BLaER1 treated with 17β-estradiol and CSF1 and Interleukin-3, amounts not matched to agents 10 nM and 100 nM (cell line): ENCODE measurements around the gene KCNJ4.

Experiments
- H3K27ac ChIP-seq, 11 experiments: shearing (Covaris generic); formaldehyde crosslinking; 2 replicates each; pipeline ENCODE4 v1.8.1; 2022
- H3K27me3 ChIP-seq, 11 experiments: shearing (Covaris generic); formaldehyde crosslinking; 2 replicates each; pipeline ENCODE4 v1.8.1; 2022
- H3K36me3 ChIP-seq, 11 experiments: shearing (Covaris generic); formaldehyde crosslinking; 2 replicates each; pipeline ENCODE4 v1.8.1; 2022
- H3K4me1 ChIP-seq, 10 experiments: shearing (Covaris generic); formaldehyde crosslinking; 2 replicates each; pipeline ENCODE4 v1.8.1; 2022
- H3K4me2 ChIP-seq, 11 experiments: shearing (Covaris generic); formaldehyde crosslinking; 2 replicates each; pipeline ENCODE4 v1.8.1; 2022
- H3K4me3 ChIP-seq, 10 experiments: shearing (Covaris generic); formaldehyde crosslinking; 2 replicates each; pipeline ENCODE4 v1.8.1; 2022
- H3K9ac ChIP-seq, 11 experiments: shearing (Covaris generic); formaldehyde crosslinking; 2 replicates each; pipeline ENCODE4 v1.8.1; 2022
- H3K9me3 ChIP-seq, 11 experiments: shearing (Covaris generic); formaldehyde crosslinking; replicated peaks in 1 of 11; 2 replicates each; pipeline ENCODE4 v1.8.1; 2022
- H4K20me1 ChIP-seq, 11 experiments: shearing (Covaris generic); formaldehyde crosslinking; 2 replicates each; pipeline ENCODE4 v1.8.1; 2022
- Cebpa-rat ChIP-seq, 11 experiments: shearing (Covaris generic); IDR thresholded peaks; 2 replicates each; pipeline ENCODE4 v1.8.1; 2022

KCNJ4 gene

GRCh38 chr22:38456841-38457699 is 2.1 kb upstream of the KCNJ4 start:
- H3K27ac ChIP-seq = no peak overlapping the region
- no peaks in the 10 kb centered on the region for H3K36me3 ChIP-seq
- H3K27me3 ChIP-seq = peaks cover 46 to 98% (median 58%) of the 10 kb centered on the region in 11 experiments
- peaks cover 19 to 61% (median 48%) of the 10 kb centered on the region in 10 experiments for H3K4me1 ChIP-seq
- no peaks in the 10 kb centered on the region for H3K9me3 ChIP-seq
- TF ChIP-seq Cebpa-rat (IDR thresholded peaks at IDR 0.05) = no peak
- peak overlapping the region in 7 of 11 experiments; percentile 84 to 97 (median 94); a peak in 9 of 22 replicates for H3K4me2 ChIP-seq
- H3K4me3 ChIP-seq = no peak overlapping the region
- H3K9ac ChIP-seq = no peak overlapping the region
- H4K20me1 ChIP-seq = peaks cover 0 to 82% (median 18%) of the 10 kb centered on the region in 11 experiments; a peak in 16 of 22 replicates

GRCh38 chr22:38456272-38456835 is 1.4 kb upstream of the KCNJ4 start:
- H4K20me1 ChIP-seq = peaks cover 0 to 80% (median 18%) of the 10 kb centered on the region in 11 experiments; a peak in 16 of 22 replicates
- peaks cover 53 to 98% (median 65%) of the 10 kb centered on the region in 11 experiments for H3K27me3 ChIP-seq
- H3K4me3 ChIP-seq = peak overlapping the region; percentile 51 to 73 (median 66); a peak in 19 of 20 replicates
- H3K9me3 ChIP-seq = no peaks in the 10 kb centered on the region
- no peaks in the 10 kb centered on the region for H3K36me3 ChIP-seq
- peak overlapping the region; percentile 84 to 97 (median 94) for H3K4me2 ChIP-seq
- TF ChIP-seq Cebpa-rat (IDR thresholded peaks at IDR 0.05) = no peak
- peak overlapping the region in 3 of 11 experiments; percentile 57 to 81 (median 79); a peak in 8 of 22 replicates for H3K9ac ChIP-seq
- H3K27ac ChIP-seq = no peak overlapping the region
- H3K4me1 ChIP-seq = peaks cover 12 to 54% (median 40%) of the 10 kb centered on the region in 10 experiments; a peak in 19 of 20 replicates

DNA sequence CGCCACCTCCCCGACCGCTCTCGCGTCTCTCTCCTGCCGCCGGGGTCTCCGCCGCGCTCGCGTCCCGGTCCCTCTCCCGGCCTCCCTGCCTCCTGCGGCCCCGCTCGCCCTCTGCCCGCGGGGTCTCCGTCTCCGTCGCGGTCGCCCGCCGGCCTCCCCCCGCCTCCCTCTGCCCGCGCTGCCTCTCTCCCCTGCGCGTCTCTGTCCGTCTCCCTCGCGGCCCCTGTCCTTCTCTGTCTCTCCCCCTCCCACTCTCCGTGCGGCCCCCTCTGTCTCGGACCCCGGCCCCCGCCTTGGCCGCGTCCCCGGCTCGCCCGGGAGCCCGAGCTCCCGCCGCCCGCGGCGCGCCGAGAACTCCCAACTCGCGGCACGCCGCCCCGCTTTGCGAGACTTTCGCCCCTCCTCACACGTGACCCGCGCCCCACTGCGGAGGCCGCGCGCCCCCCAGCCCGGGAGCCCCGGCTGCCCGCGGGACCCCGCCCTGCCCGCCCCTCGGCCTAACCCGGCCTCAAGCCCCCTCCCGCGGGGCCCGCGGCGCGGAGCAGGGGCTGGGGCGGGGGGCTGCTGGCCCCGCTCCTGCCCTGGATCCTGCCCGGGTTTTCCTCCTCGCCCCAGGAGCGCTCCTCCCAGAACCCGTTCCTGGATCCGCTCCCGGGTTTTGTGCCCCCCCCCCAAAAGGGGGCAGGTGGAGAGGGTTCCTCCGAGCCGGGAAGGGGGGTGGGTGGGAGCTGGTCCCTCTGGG is 702 bp upstream of the KCNJ4 start:
- H3K27ac ChIP-seq = peak overlapping the region in 4 of 11 experiments; percentile 1 to 25 (median 20); a peak in 3 of 22 replicates
- TF ChIP-seq Cebpa-rat (IDR thresholded peaks at IDR 0.05) = no peak
- H3K9me3 ChIP-seq = no peaks in the 10 kb centered on the region
- H3K4me1 ChIP-seq = peaks cover 9 to 47% (median 34%) of the 10 kb centered on the region in 10 experiments; a peak in 19 of 20 replicates
- peak overlapping the region; percentile 84 to 97 (median 94) for H3K4me2 ChIP-seq
- peak overlapping the region; percentile 50 to 81 (median 74); a peak in 20 of 22 replicates for H3K9ac ChIP-seq
- no peaks in the 10 kb centered on the region for H3K36me3 ChIP-seq
- H3K4me3 ChIP-seq = peak overlapping the region; percentile 51 to 73 (median 66)
- peaks cover 0 to 77% (median 18%) of the 10 kb centered on the region in 11 experiments; a peak in 16 of 22 replicates for H4K20me1 ChIP-seq
- H3K27me3 ChIP-seq = peaks cover 60 to 98% (median 70%) of the 10 kb centered on the region in 11 experiments

DNA sequence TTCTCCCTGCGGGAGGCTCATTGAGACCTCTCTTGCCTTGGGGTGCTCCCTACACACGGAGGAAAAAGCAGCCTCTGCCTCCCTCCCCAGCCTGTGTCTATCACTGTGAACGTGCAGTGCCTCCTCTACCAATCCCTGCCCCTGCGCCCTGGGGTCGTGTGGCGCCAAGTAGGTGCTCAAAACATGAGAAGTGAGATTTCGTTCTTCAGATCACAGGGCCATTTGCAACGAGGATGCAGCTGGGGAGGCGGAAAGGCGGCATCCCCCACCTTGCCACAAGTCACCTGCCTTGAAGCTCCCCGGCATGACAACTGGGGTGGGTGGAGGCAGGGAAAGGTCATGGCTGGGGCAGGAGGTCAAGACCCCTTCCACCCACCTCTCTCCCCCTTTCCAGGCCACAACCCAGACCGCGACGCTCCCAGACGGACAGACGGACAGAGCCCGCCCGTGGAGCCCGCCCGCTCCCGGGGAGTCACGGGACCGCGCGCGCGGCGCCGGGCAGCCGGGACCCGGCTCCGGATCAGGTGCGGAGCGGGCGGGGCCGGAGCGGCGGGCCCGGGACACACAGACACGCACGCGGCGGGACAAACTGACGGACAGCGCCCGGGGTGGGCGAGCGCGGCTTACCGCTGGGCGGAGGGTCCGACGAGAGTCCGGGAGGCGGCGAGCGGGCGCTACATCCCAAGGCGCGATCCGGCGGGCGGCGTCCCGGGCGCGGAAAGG is 485 bp downstream of the KCNJ4 start:
- no peaks in the 10 kb centered on the region for H3K9me3 ChIP-seq
- H3K4me1 ChIP-seq = peaks cover 9 to 35% (median 25%) of the 10 kb centered on the region in 10 experiments; a peak in 18 of 20 replicates
- peaks cover 0 to 78% (median 17%) of the 10 kb centered on the region in 11 experiments; a peak in 15 of 22 replicates for H4K20me1 ChIP-seq
- peak overlapping the region in 9 of 11 experiments; percentile 15 to 81 (median 33); a peak in 11 of 22 replicates for H3K9ac ChIP-seq
- H3K4me2 ChIP-seq = peak overlapping the region; percentile 84 to 97 (median 94)
- H3K27ac ChIP-seq = no peak overlapping the region
- H3K4me3 ChIP-seq = peak overlapping the region; percentile 51 to 73 (median 66)
- H3K36me3 ChIP-seq = no peaks in the 10 kb centered on the region
- peaks cover 72 to 98% (median 79%) of the 10 kb centered on the region in 11 experiments for H3K27me3 ChIP-seq
- no peak for TF ChIP-seq Cebpa-rat (IDR thresholded peaks at IDR 0.05)

DNA sequence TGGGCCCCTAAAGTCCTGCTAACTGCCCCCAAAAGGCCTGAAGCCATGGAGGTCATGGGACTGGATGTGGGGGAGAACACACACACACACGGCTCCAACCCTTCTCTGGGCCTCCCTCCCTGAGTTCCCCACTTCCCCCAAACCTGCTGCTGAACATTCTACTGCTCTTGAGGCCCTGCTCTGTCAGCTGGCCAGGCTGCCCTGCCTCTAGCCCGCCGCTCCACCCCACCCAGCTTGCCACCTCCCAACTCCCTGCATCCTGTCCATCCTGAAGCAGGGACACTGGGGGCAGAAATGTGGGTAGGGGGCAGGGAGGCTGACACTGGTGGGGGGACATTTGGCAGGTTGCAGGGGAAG is 1.0 kb downstream of the KCNJ4 start:
- no peaks in the 10 kb centered on the region for H3K36me3 ChIP-seq
- H3K27me3 ChIP-seq = peaks cover 74 to 97% (median 84%) of the 10 kb centered on the region in 11 experiments
- no peak for TF ChIP-seq Cebpa-rat (IDR thresholded peaks at IDR 0.05)
- H3K4me1 ChIP-seq = peaks cover 8 to 30% (median 19%) of the 10 kb centered on the region in 10 experiments; a peak in 18 of 20 replicates
- H3K9ac ChIP-seq = no peak overlapping the region
- H3K4me2 ChIP-seq = peak overlapping the region in 10 of 11 experiments; percentile 84 to 97 (median 94); a peak in 14 of 22 replicates
- H3K27ac ChIP-seq = no peak overlapping the region
- H3K9me3 ChIP-seq = no peaks in the 10 kb centered on the region
- H3K4me3 ChIP-seq = peak overlapping the region in 1 of 10 experiments; percentile 72; a peak in 1 of 20 replicates
- peaks cover 0 to 78% (median 18%) of the 10 kb centered on the region in 11 experiments; a peak in 15 of 22 replicates for H4K20me1 ChIP-seq

- Histone ChIP-seq H3K9ac (no peak overlapping the region), H3K4me3 (no peak overlapping the region), H3K36me3 (no peaks in the 10 kb centered on the region), H3K9me3 (no peaks in the 10 kb centered on the region), H3K4me1 (peaks cover 6 to 24% (median 13%) of the 10 kb centered on the region in 10 experiments; a peak in 17 of 20 replicates), H3K27me3 (peaks cover 74 to 97% (median 88%) of the 10 kb centered on the region in 11 experiments), H3K27ac (no peak overlapping the region), H3K4me2 (0 out of 22 replicates have a peak overlapping the region, but pooled peaks of 1 of the 11 experiments have one; percentile 5), H4K20me1 (peaks cover 0 to 84% (median 18%) of the 10 kb centered on the region in 11 experiments; a peak in 15 of 22 replicates)
- TF ChIP-seq Cebpa-rat (IDR thresholded peaks at IDR 0.05) = no peak
These were observed 1.8 kb downstream of the KCNJ4 start for GRCh38 chr22:38453066-38453672.

DNA sequence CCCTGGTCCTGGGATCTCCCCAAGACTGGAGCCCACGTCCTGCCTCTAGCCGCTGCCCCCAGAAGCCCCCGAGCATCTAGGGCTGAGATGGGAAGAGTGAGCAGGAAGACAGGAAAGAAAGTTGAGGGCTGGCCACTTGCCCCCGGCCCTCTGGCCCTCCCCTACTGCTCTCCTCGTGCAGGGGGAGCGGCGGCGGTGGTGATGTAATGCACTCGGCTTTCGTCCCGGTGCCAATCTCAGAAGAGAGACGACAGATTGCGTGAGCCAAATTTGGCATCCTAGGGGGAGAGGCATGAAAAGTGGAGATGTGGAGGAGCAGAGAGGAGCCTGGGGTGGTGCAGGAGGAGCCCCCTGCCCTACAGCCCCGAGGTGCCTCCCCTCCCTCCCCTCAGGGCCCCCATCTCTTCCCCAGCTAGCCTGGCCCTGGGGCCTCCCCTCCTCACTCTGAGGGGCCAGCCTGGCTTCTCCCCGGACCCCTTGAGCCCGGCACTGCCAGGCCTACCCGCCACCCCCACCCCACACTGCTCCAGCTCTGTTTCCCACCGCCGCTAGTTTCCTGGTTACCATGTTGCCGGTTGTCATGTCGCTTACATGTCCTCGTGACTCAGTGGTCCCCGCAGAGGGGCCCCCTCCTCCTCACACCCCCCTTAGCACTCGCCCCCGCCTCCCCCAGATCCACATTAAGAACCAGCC is 2.5 kb downstream of the KCNJ4 start:
- H3K27ac ChIP-seq = no peak overlapping the region
- no peaks in the 10 kb centered on the region for H3K36me3 ChIP-seq
- no peak overlapping the region for H3K9ac ChIP-seq
- H4K20me1 ChIP-seq = peaks cover 0 to 81% (median 18%) of the 10 kb centered on the region in 11 experiments; a peak in 15 of 22 replicates
- no peak overlapping the region for H3K4me2 ChIP-seq
- no peak overlapping the region for H3K4me3 ChIP-seq
- H3K9me3 ChIP-seq = no peaks in the 10 kb centered on the region
- peaks cover 6 to 23% (median 13%) of the 10 kb centered on the region in 10 experiments; a peak in 17 of 20 replicates for H3K4me1 ChIP-seq
- no peak for TF ChIP-seq Cebpa-rat (IDR thresholded peaks at IDR 0.05)
- H3K27me3 ChIP-seq = peaks cover 74 to 93% (median 85%) of the 10 kb centered on the region in 11 experiments
